Measurements from ENCODE around the gene KLK8. TPM values are rescaled to one million over a fixed set of nuclear protein-coding genes. Genes with fewer than 3 reads are reported as not detected.

KLK8 gene, protein sequence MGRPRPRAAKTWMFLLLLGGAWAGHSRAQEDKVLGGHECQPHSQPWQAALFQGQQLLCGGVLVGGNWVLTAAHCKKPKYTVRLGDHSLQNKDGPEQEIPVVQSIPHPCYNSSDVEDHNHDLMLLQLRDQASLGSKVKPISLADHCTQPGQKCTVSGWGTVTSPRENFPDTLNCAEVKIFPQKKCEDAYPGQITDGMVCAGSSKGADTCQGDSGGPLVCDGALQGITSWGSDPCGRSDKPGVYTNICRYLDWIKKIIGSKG
- not detected for total RNA-seq
- polyA plus RNA-seq = not detected

DNA sequence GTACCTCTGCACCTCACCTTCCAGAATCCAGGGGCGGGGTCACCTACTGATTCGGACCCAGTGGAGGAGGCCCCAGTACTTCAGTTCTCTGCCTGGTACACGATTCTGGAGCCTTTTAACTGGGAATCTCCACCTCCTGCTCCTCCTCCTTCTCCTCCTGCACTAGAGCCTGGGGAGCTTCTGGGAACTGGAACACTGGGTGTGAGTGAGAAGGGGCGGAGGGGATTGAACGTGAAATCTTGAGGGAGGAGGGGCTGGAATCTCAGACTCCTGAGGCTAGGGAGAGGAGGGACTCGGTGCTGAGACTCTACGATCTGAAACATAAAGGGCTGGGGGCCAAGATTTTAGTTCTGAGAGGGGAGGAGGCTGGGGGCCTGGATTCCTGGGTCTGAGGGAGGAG, at the start of gene KLK8:
Gene KLK8, minus strand, starts transcription at position 90 of the 400 bp plus-strand sequence. CDS start 437 bp downstream, outside the sequence.
- CTCF ChIA-PET = no interaction called here
- no peak within 1 kb of the TSS for H3K4me3 ChIP-seq (ENCODE audit: low read length)

DNA sequence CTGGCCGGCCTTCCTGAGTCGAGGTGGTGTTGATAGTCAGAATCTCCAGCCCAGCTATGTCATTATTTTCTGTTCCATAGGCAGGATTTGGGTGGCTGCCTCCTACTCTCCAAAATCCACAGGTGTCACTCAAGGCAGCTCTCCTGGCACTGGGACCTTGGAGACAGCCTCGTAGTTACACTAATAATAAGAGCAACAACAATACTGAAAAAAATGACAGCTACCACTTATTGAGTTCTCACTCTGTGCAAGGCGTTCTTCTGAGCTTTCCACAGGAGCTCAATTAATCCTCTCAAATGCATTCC, 45.6 kb upstream of the KLK8 start:
- Histone ChIP-seq H3K27ac (ENCODE audit: low read depth, low read length) (no peak overlapping the region), H3K4me1 (ENCODE audit: insufficient read depth, low read length) (no peaks in the 10 kb centered on the region), H3K4me3 (ENCODE audit: low read length) (no peak overlapping the region), H3K9me3 (ENCODE audit: low read length) (no peaks in the 10 kb centered on the region), H3K27me3 (ENCODE audit: insufficient read depth, low read length, poor library complexity, severe bottlenecking) (peaks cover under 1% of the 10 kb centered on the region), H3K36me3 (ENCODE audit: insufficient read depth, low read length) (no peaks in the 10 kb centered on the region)
- POLR2A ChIA-PET = no interaction called here
- peaks cover 0 to 13% (median 6%) of the 10 kb centered on the region in 5 donors for H3K9me3 Mint-ChIP-seq
- no peaks in the 10 kb centered on the region for H3K4me1 Mint-ChIP-seq
- no peak overlapping the region for H3K27ac Mint-ChIP-seq
- no peak for DNase-seq
- H3K27me3 Mint-ChIP-seq = peaks cover 9 to 28% of the 10 kb centered on the region in 2 donors
- no peak overlapping the region for H3K4me3 Mint-ChIP-seq
- CTCF ChIA-PET = no interaction called here
- H3K36me3 Mint-ChIP-seq = peaks cover 0 to 4% (median 0%) of the 10 kb centered on the region in 3 donors

More for the DNA sequence above, at the start of gene KLK8:
- Histone ChIP-seq H3K27me3 (ENCODE audit: insufficient read depth, low read length, poor library complexity, severe bottlenecking) (peaks cover 4% of the 10 kb centered on the region), H3K9me3 (ENCODE audit: low read length) (no peaks in the 10 kb centered on the region), H3K27ac (ENCODE audit: low read depth, low read length) (no peak within 1 kb of the TSS), H3K4me1 (ENCODE audit: insufficient read depth, low read length) (no peaks in the 10 kb centered on the region), H3K36me3 (ENCODE audit: insufficient read depth, low read length) (no peaks in the 10 kb centered on the region)
- no peak for DNase-seq
- H3K4me1 Mint-ChIP-seq = no peaks in the 10 kb centered on the region
- peaks cover 38 to 55% of the 10 kb centered on the region in 2 donors for H3K27me3 Mint-ChIP-seq
- H3K27ac Mint-ChIP-seq = no peak within 1 kb of the TSS
- H3K4me3 Mint-ChIP-seq = peak within 1 kb of the TSS in 1 of 7 donors; percentile 12
- POLR2A ChIA-PET = no interaction called here
- peaks cover 0 to 2% (median 0%) of the 10 kb centered on the region in 5 donors for H3K9me3 Mint-ChIP-seq
- no peaks in the 10 kb centered on the region for H3K36me3 Mint-ChIP-seq

DNA sequence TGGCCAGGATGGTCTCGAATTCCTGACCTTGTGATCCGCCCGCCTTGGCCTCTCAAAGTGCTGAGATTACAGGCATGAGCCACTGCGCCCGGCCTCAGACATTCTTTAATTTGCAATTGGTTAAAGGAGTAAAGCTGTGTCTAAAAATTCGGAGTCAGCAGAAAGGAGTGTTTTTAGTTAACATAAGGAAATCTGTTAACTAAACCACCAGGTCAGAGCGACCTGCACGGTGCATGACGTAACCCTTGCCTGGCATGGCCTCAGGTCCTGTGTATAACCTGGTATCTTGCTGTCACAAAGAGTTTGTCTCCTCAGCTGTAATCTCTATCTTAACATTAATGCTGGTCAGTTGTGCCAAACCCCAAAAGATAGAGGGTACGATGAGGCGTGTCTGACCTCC, 42.9 kb upstream of the KLK8 start:
- CTCF ChIA-PET = no interaction called here

DNA sequence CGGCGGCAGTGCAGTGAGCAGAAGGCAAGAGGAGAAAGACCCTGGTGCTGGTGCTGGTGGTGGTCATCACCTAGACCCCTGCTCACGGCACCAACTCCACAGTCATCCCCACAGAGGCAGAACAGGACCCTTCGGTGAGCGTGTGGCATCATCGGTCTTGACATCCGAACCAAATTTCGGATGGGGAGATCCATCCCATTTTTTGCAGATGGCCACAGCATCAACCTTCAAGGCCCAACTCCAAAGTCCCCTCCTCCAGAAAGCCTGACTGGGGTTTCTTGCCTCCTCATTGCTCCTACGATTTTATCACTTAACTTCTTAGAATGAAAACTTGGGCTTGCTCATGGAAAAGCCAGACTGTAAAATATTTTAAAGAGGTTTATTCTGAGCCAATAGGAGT, 42.1 kb upstream of the KLK8 start:
- Mint-ChIP-seq H3K27ac (no peak overlapping the region), H3K27me3 (peaks cover 9 to 13% of the 10 kb centered on the region in 2 donors), H3K4me1 (no peaks in the 10 kb centered on the region), H3K36me3 (no peaks in the 10 kb centered on the region), H3K9me3 (peaks cover 0 to 2% (median 0%) of the 10 kb centered on the region in 5 donors), H3K4me3 (no peak overlapping the region)
- no peak overlapping the region for H3K27ac ChIP-seq (ENCODE audit: low read depth, low read length)
- ChIA-PET CTCF (no interaction called here), POLR2A (no interaction called here)
- DNase-seq = no peak
- H3K9me3 ChIP-seq (ENCODE audit: low read length) = no peaks in the 10 kb centered on the region
- no peaks in the 10 kb centered on the region for H3K4me1 ChIP-seq (ENCODE audit: insufficient read depth, low read length)
- H3K36me3 ChIP-seq (ENCODE audit: insufficient read depth, low read length) = no peaks in the 10 kb centered on the region
- no peaks in the 10 kb centered on the region for H3K27me3 ChIP-seq (ENCODE audit: insufficient read depth, low read length, poor library complexity, severe bottlenecking)
- no peak overlapping the region for H3K4me3 ChIP-seq (ENCODE audit: low read length)

More for the DNA sequence above, 42.9 kb upstream of the KLK8 start:
- H3K4me1 Mint-ChIP-seq = no peaks in the 10 kb centered on the region
- Histone ChIP-seq H3K36me3 (ENCODE audit: insufficient read depth, low read length) (no peaks in the 10 kb centered on the region), H3K4me3 (ENCODE audit: low read length) (no peak overlapping the region), H3K9me3 (ENCODE audit: low read length) (no peaks in the 10 kb centered on the region), H3K27ac (ENCODE audit: low read depth, low read length) (no peak overlapping the region), H3K27me3 (ENCODE audit: insufficient read depth, low read length, poor library complexity, severe bottlenecking) (no peaks in the 10 kb centered on the region), H3K4me1 (ENCODE audit: insufficient read depth, low read length) (no peaks in the 10 kb centered on the region)
- no peak overlapping the region for H3K4me3 Mint-ChIP-seq
- POLR2A ChIA-PET = no interaction called here
- peaks cover 0 to 6% (median 3%) of the 10 kb centered on the region in 5 donors for H3K9me3 Mint-ChIP-seq
- DNase-seq = no peak
- no peak overlapping the region for H3K27ac Mint-ChIP-seq
- no peaks in the 10 kb centered on the region for H3K36me3 Mint-ChIP-seq
- H3K27me3 Mint-ChIP-seq = peaks cover 12 to 15% of the 10 kb centered on the region in 2 donors

DNA sequence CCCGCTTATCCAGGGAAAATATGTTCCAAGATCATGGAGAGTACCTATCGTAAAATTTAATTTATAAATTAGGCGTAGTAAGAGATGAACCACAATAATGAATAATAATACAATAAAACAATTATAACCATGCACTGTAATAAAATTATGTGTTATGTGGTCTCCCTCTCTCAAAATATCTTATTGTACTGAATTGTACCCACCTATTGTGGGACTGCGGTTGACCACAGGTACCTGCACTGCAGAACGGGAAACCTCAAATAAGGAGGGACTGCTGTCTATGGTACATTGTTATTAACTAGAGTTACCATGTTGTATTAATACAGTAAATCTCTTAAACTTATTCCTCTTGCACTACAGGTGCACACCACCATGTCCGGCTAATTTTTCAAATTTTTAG, 38.7 kb upstream of the KLK8 start:
- no peaks in the 10 kb centered on the region for H3K27me3 ChIP-seq (ENCODE audit: insufficient read depth, low read length, poor library complexity, severe bottlenecking)
- no peak overlapping the region for H3K4me3 ChIP-seq (ENCODE audit: low read length)
- Mint-ChIP-seq H3K4me3 (no peak overlapping the region), H3K36me3 (no peaks in the 10 kb centered on the region), H3K27ac (no peak overlapping the region), H3K4me1 (no peaks in the 10 kb centered on the region), H3K27me3 (peaks cover 6 to 8% of the 10 kb centered on the region in 2 donors), H3K9me3 (no peaks in the 10 kb centered on the region)
- ChIA-PET POLR2A (no interaction called here), CTCF (no interaction called here)
- no peak overlapping the region for H3K27ac ChIP-seq (ENCODE audit: low read depth, low read length)
- H3K4me1 ChIP-seq (ENCODE audit: insufficient read depth, low read length) = no peaks in the 10 kb centered on the region
- no peaks in the 10 kb centered on the region for H3K9me3 ChIP-seq (ENCODE audit: low read length)
- DNase-seq = no peak
- no peaks in the 10 kb centered on the region for H3K36me3 ChIP-seq (ENCODE audit: insufficient read depth, low read length)

DNA sequence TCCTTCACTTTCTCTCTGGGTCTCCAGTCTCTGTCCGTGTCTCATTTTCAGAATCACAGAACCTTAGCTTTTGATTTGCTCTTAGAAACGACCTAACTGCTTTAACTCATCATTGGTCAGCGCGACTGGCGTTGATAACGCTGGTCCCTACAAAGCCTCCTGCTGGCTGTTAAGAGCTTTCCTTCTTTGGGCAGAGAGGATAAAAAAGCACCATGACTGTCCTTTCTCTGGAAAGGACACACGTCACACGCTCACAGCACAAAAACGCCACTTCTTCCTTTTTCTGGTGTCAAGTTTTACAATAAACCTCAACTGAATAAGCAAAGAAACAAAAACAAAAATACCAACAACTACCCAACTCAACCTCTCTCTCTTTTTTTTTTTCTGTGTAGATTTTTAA, 35.1 kb upstream of the KLK8 start:
- peaks cover 27 to 30% of the 10 kb centered on the region in 2 donors for H3K27me3 Mint-ChIP-seq
- H3K27ac ChIP-seq (ENCODE audit: low read depth, low read length) = no peak overlapping the region
- no peaks in the 10 kb centered on the region for H3K9me3 ChIP-seq (ENCODE audit: low read length)
- no peak overlapping the region for H3K27ac Mint-ChIP-seq
- H3K4me3 Mint-ChIP-seq = no peak overlapping the region
- no peak for DNase-seq
- H3K4me1 Mint-ChIP-seq = no peaks in the 10 kb centered on the region
- CTCF ChIA-PET = no interaction called here
- POLR2A ChIA-PET = no interaction called here
- no peak overlapping the region for H3K4me3 ChIP-seq (ENCODE audit: low read length)
- H3K9me3 Mint-ChIP-seq = no peaks in the 10 kb centered on the region
- no peaks in the 10 kb centered on the region for H3K27me3 ChIP-seq (ENCODE audit: insufficient read depth, low read length, poor library complexity, severe bottlenecking)
- H3K4me1 ChIP-seq (ENCODE audit: insufficient read depth, low read length) = no peaks in the 10 kb centered on the region
- H3K36me3 ChIP-seq (ENCODE audit: insufficient read depth, low read length) = no peaks in the 10 kb centered on the region
- H3K36me3 Mint-ChIP-seq = no peaks in the 10 kb centered on the region

DNA sequence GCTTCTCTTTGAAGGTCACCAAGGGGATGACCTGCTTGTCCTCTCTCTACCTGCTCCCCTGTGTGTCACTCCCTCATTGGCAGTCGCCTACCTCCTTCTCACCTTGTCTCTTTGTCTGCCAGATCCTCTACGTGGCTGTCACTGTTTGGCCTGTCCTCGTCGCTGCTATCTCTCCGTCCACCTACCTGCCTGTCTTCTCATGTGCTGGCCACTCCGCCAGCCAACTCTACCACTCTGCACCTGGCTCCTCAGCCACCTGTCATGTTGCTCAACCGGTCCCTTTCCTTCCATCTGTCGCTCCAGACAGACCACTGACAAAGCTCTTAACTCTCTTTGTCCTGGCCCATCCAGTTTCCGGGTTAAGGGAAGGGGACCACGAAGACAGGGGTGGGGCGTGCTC, 33.3 kb upstream of the KLK8 start, which contains the start of gene KLK12:
Gene KLK12, minus strand, starts transcription at position 299 of the 400 bp plus-strand sequence. CDS start 381 bp downstream, outside the sequence.
- POLR2A ChIA-PET = no interaction called here
- CTCF ChIA-PET = no interaction called here
- Mint-ChIP-seq H3K4me1 (no peaks in the 10 kb centered on the region), H3K36me3 (no peaks in the 10 kb centered on the region), H3K27me3 (peaks cover 34 to 40% of the 10 kb centered on the region in 2 donors), H3K9me3 (no peaks in the 10 kb centered on the region), H3K4me3 (no peak within 1 kb of the TSS), H3K27ac (peak within 1 kb of the TSS in 2 of 8 donors; percentile 16 to 31)
- H3K4me1 ChIP-seq (ENCODE audit: insufficient read depth, low read length) = no peaks in the 10 kb centered on the region
- DNase-seq = no peak
- H3K27ac ChIP-seq (ENCODE audit: low read depth, low read length) = no peak within 1 kb of the TSS
- no peak within 1 kb of the TSS for H3K4me3 ChIP-seq (ENCODE audit: low read length)
- H3K9me3 ChIP-seq (ENCODE audit: low read length) = no peaks in the 10 kb centered on the region
- H3K36me3 ChIP-seq (ENCODE audit: insufficient read depth, low read length) = no peaks in the 10 kb centered on the region
- no peaks in the 10 kb centered on the region for H3K27me3 ChIP-seq (ENCODE audit: insufficient read depth, low read length, poor library complexity, severe bottlenecking)

DNA sequence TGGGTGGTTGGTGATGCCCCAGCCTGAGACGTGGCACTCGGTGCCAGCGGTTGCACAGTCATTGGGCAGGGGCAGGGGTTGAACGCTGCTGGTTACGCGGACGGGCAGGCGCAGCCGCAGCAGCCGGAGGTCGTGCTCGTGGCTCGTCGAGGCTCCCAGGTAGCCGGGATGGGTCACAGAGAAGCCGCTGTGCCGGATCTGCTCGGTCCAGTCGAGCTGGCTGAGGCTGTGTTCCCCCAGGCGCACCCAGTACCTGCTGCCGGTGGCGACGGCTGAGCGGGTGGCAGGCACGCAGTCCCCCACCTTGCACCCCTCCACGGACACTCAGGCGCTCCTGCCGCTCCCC, 30.4 kb upstream of the KLK8 start:
- Mint-ChIP-seq H3K9me3 (no peaks in the 10 kb centered on the region), H3K4me1 (no peaks in the 10 kb centered on the region), H3K27ac (peak overlapping the region in 1 of 8 donors; percentile 62), H3K4me3 (no peak overlapping the region), H3K27me3 (peaks cover 41 to 46% of the 10 kb centered on the region in 2 donors), H3K36me3 (no peaks in the 10 kb centered on the region)
- H3K36me3 ChIP-seq (ENCODE audit: insufficient read depth, low read length) = no peaks in the 10 kb centered on the region
- H3K4me3 ChIP-seq (ENCODE audit: low read length) = no peak overlapping the region
- CTCF ChIA-PET = no interaction called here
- H3K4me1 ChIP-seq (ENCODE audit: insufficient read depth, low read length) = no peaks in the 10 kb centered on the region
- no peaks in the 10 kb centered on the region for H3K9me3 ChIP-seq (ENCODE audit: low read length)
- no peak for DNase-seq
- H3K27ac ChIP-seq (ENCODE audit: low read depth, low read length) = no peak overlapping the region
- peaks cover 5% of the 10 kb centered on the region for H3K27me3 ChIP-seq (ENCODE audit: insufficient read depth, low read length, poor library complexity, severe bottlenecking)
- POLR2A ChIA-PET = no interaction called here
